Ishikawa (cell line): Measurements from ENCODE around the gene DCUN1D2.

Experiments used
- FOXM1 ChIP-seq: IDR thresholded peaks from 2 replicates; pipeline ENCODE4 v1.6.1; 2012; ENCODE audit warnings: low read depth, borderline replicate concordance
- RAD21 ChIP-seq: IDR thresholded peaks from 2 replicates; pipeline ENCODE4 v1.6.1; 2012; ENCODE audit warnings: low read depth

DNA sequence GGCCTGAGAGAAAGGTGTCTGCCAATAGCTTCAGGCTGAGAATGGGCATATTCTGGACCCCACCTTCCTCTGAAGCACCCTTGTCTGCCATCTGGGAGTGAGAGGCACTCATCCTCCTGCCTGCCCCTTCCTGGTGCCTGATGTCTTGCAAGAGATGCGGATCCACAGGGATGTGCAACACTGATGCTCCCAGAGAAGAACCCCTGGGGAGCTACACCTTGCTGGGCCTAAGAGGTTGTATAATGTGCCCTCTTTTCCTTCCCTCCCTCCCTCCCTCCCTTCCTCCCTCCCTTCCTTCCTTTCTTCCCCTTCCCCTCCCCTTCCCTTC, 71.8 kb downstream of the DCUN1D2 start:
- TF ChIP-seq RAD21 (no peak), FOXM1 (no peak)
